Left forelimb (tissue), 1 donor: ENCODE data around the gene ESPN.
"Not testable (repeated sequence)": the region's sequence is repeated elsewhere in the genome, so short reads cannot be mapped to it uniquely, and the experiment has no call there.

Experiments
- DNase-seq: peaks from one replicate; pipeline ENCODE4 v3.0.0-alpha.2; 2018; ENCODE audit warnings: low spot score

The ESPN gene

GRCh38 chr1:6427441-6428390 is 3.1 kb downstream of the ESPN start:
- no peak for DNase-seq

DNA sequence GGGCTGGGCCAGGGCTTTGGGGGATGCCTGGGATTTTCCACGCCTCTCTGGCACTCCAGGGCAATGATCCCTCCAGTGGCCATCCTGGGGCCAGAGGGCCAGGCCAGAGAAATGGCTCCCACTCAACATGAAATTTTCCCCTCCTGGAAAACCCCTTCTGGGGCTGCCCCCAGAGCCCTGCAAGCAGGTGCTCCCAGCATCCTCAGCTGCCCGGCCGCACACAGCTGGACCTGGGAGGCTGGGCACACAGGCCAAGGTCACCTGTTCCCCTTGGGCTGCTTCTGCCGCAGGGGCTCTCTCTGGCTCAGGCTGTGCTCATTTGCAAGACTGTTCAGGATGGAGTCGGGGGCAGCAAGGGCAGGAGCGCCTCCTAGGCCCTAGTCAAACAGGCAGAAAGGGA is 3.9 kb downstream of the ESPN start:
- DNase-seq: not testable (repeated sequence)

GRCh38 chr1:6429660-6430411 is 5.3 kb downstream of the ESPN start:
- not testable (repeated sequence) for DNase-seq

- DNase-seq: not testable (repeated sequence)
Observed at GRCh38 chr1:6431645-6432579, 7.3 kb downstream of the ESPN start.

DNA sequence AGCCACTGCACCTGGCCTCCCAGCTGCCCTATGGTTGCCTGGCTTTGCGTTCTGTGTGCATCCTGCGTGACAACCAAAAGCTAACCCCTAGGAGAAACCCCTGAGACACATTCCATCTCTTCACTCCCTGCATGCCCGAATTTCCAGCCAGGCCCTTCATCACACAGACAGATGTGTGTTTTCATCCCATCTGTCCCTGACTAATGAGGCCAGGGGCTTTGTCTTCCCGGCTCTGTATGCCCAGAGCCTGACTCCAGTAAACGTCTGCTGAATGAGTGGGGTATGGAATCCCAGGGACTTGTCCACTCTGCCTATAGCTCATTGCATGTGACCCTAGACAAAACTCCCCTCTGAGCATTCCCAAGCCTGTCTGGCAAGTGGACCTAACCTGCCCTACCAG is 9.6 kb downstream of the ESPN start:
- DNase-seq: no peak

- no peak for DNase-seq
Observed at GRCh38 chr1:6435129-6435528, 10.6 kb downstream of the ESPN start.

DNA sequence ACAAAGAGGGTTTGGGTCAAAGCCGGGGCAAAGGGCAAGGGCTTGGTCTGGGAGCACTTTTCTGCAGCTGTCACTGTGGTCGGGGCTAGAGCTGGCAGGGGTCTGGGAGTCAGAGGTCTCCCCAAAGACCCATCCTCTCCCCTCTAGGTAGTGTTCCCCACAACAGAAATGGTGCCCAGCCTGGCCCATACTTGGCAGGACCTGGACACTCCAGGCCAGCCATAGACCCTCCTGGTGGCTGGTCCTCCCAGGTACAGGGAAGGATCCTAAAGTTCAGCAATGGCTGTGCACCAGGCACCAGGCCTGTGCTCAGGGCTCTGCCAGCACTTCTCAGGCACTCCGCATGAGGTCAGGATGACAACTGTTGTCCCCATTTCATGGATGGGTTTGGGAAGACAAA is 11.0 kb downstream of the ESPN start:
- no peak for DNase-seq

DNA sequence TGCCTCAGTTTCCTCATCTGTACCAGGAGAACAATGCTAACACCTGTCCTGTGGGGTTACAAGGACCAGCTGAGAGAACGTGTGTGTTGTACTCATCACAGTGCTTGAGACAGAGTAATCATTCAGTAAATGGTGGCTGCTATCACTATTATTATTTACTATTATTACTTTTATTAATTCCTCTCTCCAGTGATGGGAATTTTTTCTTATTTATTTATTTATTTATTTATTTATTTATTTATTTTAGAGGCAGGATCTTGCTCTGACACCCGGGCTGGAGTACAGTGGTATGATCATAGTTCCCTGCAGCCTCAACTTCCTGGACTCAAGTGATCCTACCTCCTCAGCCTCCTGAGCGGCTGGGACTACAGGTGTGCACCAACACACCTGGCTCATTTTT is 11.7 kb downstream of the ESPN start:
- DNase-seq: not testable (repeated sequence)

DNA sequence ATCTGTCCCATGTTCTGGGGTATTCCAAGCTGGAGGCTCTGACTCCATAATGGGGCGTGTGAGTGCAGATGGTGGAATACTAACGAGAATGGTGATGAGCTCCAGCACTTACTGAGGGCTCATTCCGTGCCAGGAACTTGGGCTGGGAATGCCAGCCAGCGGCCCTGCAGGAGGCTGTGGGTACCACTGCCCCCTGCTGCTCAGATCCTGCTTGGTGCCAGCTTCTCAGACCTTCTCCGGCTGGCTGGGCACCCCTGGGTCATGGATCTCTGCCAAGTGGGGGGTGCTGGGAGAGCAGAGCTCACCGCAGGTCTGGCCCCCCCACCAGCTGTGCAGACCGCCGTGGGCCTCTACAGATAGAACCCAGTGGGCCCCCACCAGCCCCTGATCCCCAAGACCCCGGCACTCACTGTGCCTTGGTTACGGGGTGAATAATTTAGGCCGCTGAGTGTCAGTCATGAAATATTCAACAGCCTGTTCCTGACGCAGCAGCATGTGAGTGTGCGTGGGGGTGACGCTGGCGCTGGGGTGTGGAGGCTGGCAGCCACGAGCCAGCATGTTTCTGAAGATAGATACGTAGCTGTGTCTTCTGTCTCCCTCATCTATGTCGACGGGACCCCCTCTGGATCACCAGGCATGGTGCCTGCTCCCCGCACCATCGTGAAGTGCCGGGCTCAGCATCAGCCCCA is 12.6 kb downstream of the ESPN start:
- not testable (repeated sequence) for DNase-seq

DNA sequence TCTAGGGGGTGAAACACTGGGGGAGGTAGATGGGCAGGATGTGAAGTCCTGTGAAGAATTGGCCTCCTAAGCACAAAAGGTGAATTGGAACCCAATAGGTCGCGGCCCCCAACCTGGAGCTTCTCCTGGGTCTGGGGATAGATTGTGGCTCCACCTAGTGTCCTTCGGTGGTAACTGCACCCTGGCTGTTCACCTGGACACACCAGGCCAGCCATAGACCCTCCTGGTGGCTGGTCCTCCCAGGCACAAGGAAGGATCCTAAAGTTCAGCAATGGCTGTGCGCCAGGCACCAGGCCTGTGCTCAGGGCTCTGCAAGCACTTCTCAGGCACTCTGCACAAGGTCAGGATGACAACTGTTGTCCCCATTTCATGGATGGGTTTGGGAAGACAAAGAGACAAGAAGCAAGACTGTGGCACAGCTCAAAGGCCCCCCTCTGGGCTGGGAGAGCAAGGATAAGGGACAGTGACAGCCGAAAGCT is 13.5 kb downstream of the ESPN start:
- no peak for DNase-seq

DNA sequence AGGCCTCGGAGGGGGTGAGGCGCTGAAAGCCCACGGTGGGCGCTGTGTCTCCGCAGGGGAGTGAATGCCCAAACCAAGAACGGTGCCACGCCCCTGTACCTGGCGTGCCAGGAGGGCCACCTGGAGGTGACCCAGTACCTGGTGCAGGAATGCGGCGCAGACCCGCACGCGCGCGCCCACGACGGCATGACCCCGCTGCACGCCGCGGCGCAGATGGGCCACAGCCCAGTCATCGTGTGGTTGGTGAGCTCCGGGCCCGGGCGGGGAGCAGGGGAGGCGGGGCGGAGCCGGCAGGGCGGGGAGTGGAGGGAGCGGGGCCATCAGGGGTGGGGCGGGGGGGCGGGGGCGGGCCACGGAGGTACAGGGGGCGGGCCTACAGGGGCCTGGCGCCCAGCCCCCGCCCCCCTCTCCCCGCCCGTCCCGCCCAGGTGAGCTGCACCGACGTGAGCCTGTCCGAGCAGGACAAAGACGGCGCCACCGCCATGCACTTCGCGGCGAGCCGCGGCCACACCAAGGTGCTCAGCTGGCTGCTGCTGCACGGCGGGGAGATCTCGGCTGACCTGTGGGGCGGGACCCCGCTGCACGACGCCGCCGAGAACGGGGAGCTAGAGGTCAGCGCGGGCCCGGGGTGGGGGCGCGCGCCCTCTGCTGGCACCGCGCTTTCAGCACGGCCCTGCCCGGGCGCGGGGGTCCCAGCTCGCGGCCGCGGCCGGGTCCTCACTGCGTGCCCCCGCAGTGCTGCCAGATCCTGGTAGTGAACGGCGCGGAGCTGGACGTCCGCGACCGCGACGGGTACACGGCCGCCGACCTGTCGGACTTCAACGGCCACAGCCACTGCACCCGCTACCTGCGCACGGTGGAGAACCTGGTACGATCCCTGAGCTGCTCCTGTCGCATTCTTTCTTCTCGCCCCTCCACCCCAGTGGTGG is 15.9 kb downstream of the ESPN start:
- DNase-seq: no peak

GRCh38 chr1:6441586-6441985 is 17.0 kb downstream of the ESPN start:
- no peak for DNase-seq

DNA sequence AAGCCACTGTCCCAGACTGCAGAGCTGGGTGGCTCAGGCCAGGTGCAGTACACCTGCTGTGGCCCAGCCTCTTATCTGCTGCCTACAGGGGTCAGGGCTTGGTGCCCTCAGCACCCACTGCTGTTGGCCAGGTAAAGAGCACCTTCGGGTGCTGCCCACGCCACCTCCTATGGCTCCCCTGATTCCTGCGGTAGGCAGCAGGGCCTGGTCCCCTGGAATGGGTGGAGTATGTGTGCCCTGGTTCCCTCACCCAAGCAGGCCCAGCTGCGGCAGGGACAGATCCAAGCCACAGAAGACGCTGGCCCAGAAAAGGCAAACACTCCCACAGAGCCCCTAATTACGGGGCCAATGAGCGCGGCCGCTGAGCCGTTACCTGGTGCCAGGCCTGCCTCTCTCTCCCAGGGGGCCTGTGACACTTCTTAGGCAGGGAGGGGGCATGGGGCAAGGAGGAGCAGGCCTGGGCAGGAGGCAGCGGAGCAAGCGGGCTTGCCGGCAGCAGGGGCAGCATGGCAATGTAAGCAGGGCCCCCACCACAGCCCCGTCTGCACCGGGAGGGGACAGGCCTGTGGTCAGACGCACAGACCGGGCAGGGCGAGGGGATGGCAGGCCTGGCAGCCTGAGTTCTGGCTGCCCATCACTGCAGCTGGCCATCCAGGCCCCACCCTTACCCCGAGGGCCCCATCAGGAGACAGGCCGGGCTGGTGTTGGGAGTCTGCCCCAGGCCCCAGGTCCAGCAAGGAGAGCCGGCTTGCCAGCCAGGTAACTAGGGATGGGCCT is 19.0 kb downstream of the ESPN start:
- no peak for DNase-seq

DNA sequence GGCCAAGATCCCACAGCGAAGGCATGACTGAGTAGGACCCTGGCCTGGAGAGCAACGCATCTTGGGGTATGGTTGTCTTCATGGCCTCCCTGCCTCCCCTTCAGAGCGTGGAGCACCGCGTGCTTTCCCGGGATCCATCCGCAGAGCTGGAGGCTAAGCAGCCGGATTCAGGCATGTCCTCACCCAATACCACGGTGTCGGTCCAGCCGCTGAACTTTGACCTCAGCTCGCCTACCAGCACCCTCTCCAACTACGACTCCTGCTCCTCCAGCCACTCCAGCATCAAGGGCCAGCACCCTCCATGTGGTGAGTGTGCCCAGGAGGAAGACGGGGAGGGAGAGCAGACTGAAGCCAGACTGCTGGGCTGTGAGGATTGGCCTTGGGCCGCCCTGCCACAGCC is 19.8 kb downstream of the ESPN start:
- no peak for DNase-seq

DNA sequence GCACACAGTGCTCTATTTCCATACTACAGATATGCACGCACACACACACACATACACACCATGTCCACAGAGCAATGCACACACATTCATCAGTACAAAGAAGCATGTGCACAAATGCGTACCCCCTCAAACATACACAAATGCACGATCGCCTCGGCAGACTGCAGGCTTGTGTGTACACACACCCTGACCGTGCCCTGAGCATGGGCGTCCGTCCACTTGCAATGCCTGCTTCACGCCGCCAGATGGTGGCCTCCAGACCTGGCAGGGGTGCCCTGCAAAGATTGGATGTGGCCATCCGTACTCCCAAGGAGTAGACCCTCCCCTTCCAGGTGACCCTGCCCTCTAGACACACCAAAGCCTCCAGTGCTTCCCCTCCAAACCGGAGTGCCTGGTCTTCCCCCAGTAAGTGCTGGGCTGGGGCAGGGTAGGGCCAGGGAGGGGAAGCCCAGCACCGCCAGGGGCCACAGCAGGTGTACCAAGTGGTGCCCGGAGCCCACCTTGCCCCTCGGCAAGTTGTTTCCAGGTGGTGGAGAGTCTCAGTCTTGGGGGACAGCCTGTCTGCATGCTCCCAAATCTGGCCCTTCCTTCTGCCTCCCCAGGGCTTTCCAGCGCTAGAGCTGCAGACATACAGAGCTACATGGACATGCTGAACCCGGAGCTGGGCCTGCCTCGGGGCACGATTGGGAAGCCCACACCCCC is 20.6 kb downstream of the ESPN start:
- DNase-seq: no peak

DNA sequence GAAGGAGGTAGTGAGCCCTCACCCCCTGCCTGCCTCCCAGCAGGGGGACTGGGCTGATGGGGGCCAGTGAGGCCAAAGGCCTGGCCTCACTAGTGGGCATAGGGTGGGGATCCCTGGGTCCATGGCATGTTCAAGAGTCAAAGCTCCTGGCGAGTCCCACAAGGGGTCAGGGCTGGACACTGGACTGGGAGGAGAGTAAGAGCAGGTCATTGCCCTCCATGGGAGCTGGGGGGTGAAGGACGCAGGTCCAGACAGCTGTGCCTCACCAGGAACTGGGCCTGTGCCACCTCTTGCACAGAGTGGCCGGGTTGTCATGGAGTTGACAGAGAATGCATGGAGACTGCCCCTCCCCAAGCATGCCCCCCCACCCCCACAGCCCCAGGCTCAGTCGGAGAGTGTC is 21.4 kb downstream of the ESPN start:
- not testable (repeated sequence) for DNase-seq

DNA sequence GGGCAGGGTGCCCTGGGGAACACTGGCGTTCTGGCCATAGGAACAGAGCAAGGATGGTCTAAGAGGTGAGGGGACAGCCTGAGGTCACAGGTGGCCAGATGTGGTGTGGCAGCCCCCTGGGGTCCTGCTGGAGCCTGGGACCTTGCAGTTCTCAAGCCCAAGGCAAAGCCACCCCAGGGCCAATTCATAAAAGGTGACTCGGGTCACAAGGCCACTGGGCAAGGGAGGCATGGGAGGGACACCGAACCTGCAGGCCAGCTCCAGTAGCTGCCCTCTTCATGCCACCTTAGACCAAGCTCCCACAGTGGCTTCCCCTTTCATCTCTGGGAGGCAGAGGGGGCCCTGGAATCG is 22.1 kb downstream of the ESPN start:
- no peak for DNase-seq

GRCh38 chr1:6447016-6447817 is 22.6 kb downstream of the ESPN start:
- no peak for DNase-seq
